ENCODE data around the gene PLGRKT. TPM values are rescaled to one million over a fixed set of nuclear protein-coding genes. Genes with fewer than 3 reads are reported as not detected.

The PLGRKT gene
- total and polyA plus RNA-seq, 2 donors (not counting 3 experiments of a cell fraction or from before 2014, with no cell fraction given): 3.8 to 21.2 TPM

DNA sequence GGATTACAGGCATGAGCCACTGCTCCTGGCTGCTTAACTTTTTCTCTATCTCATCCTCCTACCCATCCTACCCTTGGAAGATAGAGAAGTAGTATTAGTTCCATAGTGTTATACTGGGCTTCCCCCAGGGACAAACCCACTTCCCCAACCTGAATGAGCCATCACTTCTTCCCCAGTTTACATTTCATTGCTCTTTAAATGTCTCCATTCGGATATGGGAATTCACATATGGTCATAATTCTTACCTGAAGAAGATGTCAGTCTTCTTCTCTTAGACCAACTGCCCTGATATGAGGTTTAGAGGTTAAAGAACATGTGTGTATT, 14.5 kb upstream of the PLGRKT start:
- ChIA-PET CTCF (interaction anchor here (1.0 kb wide), 1 partner anchor 134 kb away, joined by 3 read pairs; no protein-coding TSS in a partner anchor), POLR2A (interaction anchor here (0.6 kb wide), 1 partner anchor 134 kb away, joined by 6 read pairs; no protein-coding TSS in a partner anchor)
- Histone ChIP-seq H3K4me3 (replicated peaks in 1 of 3; ENCODE audit: insufficient read depth in 1 of 3, low read depth in 1 of 3, low read length in 3 of 3) (peak overlapping the region in 1 of 3 experiments; percentile 55), H2AFZ (ENCODE audit: low read depth, low read length) (no peak overlapping the region), H3K4me2 (ENCODE audit: insufficient read depth, low read length) (peak overlapping the region; percentile 97), H3K79me2 (ENCODE audit: control insufficient read depth, insufficient read depth, low read length) (peaks cover 63% of the 10 kb centered on the region), H3K4me1 (ENCODE audit: control insufficient read depth, extremely low read depth, insufficient read depth, low read length) (peaks cover 65% of the 10 kb centered on the region), H3K36me3 (ENCODE audit: control insufficient read depth in 2 of 2, extremely low read depth in 1 of 2, insufficient read depth in 2 of 2, low read length in 2 of 2) (peaks cover 0 to 5% of the 10 kb centered on the region in 2 experiments), H3K27ac (ENCODE audit: insufficient read depth, low read depth, low read length) (peak overlapping the region; percentile 61), H3K27me3 (ENCODE audit: control insufficient read depth in 2 of 2, insufficient read depth in 2 of 2, low read length in 2 of 2) (no peaks in the 10 kb centered on the region), H4K20me1 (replicated peaks; ENCODE audit: control insufficient read depth, extremely low read depth, insufficient read depth, low read length) (no peaks in the 10 kb centered on the region), H3K9me1 (replicated peaks; ENCODE audit: control insufficient read depth, extremely low read depth, insufficient read depth, low read length) (no peaks in the 10 kb centered on the region), H3K9ac (replicated peaks; ENCODE audit: extremely low read depth, insufficient read depth, low read length) (peak overlapping the region; percentile 63), H3K9me3 (replicated peaks; ENCODE audit: control insufficient read depth, insufficient read depth, low read length) (no peaks in the 10 kb centered on the region)
- DNase-seq (ENCODE audit: low read depth, low spot score): no peak
- intact Hi-C loops (cut with micrococcal nuclease): no loop called here
- FAIRE-seq: no peak
- dilution Hi-C loops (cut with MboI; ENCODE audit: extremely low pct_ligation_motif_present, low sequenced_read_pairs): no loop called here
- no TSS peak for BruUV-seq (replicated peaks)
- TF ChIP-seq JUN (IDR thresholded peaks at IDR 0.05; ENCODE audit: borderline replicate concordance, insufficient read depth, insufficient read length, low read depth): no peak
- no peak for TF ChIP-seq MYC (IDR thresholded peaks at IDR 0.05; ENCODE audit: low read depth, low read length)
- TF ChIP-seq, protein P1, sequence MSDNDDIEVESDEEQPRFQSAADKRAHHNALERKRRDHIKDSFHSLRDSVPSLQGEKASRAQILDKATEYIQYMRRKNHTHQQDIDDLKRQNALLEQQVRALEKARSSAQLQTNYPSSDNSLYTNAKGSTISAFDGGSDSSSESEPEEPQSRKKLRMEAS (IDR thresholded peaks at IDR 0.05; ENCODE audit: insufficient read depth, insufficient read length): no peak
- no peak for TF ChIP-seq GATA2 (IDR thresholded peaks at IDR 0.05; ENCODE audit: insufficient read depth, insufficient read length, low read depth, low read length)
- no peak for TF ChIP-seq FOS (IDR thresholded peaks at IDR 0.05; ENCODE audit: borderline replicate concordance, insufficient read depth, low read length)
- TF ChIP-seq, protein P2, sequence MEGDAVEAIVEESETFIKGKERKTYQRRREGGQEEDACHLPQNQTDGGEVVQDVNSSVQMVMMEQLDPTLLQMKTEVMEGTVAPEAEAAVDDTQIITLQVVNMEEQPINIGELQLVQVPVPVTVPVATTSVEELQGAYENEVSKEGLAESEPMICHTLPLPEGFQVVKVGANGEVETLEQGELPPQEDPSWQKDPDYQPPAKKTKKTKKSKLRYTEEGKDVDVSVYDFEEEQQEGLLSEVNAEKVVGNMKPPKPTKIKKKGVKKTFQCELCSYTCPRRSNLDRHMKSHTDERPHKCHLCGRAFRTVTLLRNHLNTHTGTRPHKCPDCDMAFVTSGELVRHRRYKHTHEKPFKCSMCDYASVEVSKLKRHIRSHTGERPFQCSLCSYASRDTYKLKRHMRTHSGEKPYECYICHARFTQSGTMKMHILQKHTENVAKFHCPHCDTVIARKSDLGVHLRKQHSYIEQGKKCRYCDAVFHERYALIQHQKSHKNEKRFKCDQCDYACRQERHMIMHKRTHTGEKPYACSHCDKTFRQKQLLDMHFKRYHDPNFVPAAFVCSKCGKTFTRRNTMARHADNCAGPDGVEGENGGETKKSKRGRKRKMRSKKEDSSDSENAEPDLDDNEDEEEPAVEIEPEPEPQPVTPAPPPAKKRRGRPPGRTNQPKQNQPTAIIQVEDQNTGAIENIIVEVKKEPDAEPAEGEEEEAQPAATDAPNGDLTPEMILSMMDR (IDR thresholded peaks at IDR 0.05; ENCODE audit: extremely low read depth in 1 of 2, insufficient read depth in 1 of 2, low read depth in 1 of 2, low read length in 2 of 2): no peak
- no peak for TF ChIP-seq POLR2AphosphoS5 (IDR thresholded peaks at IDR 0.05; ENCODE audit: insufficient read depth, low read depth, low read length)
- no peak for TF ChIP-seq EZH2 (IDR thresholded peaks at IDR 0.05; ENCODE audit: borderline replicate concordance, low read depth, low read length, severe bottlenecking)
- no peak for TF ChIP-seq POLR2A (IDR thresholded peaks at IDR 0.05; ENCODE audit: low read depth, low read length)

Data from endothelial cell of umbilical vein (primary cell).